Adrenal gland (tissue), 12 donors: ENCODE data around the gene KCNN3. TPM values are rescaled to one million over a fixed set of nuclear protein-coding genes. Genes with fewer than 3 reads are reported as not detected.

Experiments used
- DNase-seq, 7 donors: peaks; one replicate each; pipeline ENCODE4 v3.0.0-alpha.2; 2019 to 2020
- H3K27ac ChIP-seq, 5 donors: fragments of 200-600 bp; sonication (generic) in 4 of 5; 1 replicate in 3 of 5; 2 replicates in 2 of 5; pipeline versions ENCODE4 v1.5.1 to v1.8.0; 2016 to 2020; ENCODE audit warnings: mild to moderate bottlenecking in 1 of 5
- H3K27me3 ChIP-seq: fragments of 200-600 bp; 2 replicates; pipeline ENCODE4 v1.8.0; 2021
- H3K36me3 ChIP-seq, 2 donors: fragments of 200-600 bp; replicated peaks in 1 of 2; 1 replicate in 1 of 2; 2 replicates in 1 of 2; pipeline versions ENCODE4 v1.5.1 to v1.8.0; 2018 to 2022
- H3K4me1 ChIP-seq, 2 donors: fragments of 200-600 bp; replicated peaks in 1 of 2; 1 replicate in 1 of 2; 2 replicates in 1 of 2; pipeline versions ENCODE4 v1.5.1 to v1.8.0; 2018 to 2021
- H3K4me3 ChIP-seq, 4 donors: fragments of 200-600 bp; sonication (generic) in 3 of 4; one replicate each; pipeline ENCODE4 v1.5.1; 2016 to 2018
- H3K9me3 ChIP-seq, 3 donors: fragments of 200-600 bp; sonication (generic) in 1 of 3; replicated peaks in 1 of 3; 1 replicate in 2 of 3; 2 replicates in 1 of 3; pipeline versions ENCODE4 v1.5.1 to v1.8.0; 2016 to 2021
- CTCF ChIP-seq, 6 experiments: fragments of 450-650 bp in 4 of 6; fragments of 200-600 bp in 2 of 6; sonication (generic) in 1 of 6; IDR thresholded peaks; 1 replicate in 5 of 6; 2 replicates in 1 of 6; pipeline versions ENCODE4 v1.5.1 to v1.8.0; 2016 to 2021; ENCODE audit warnings: antibody characterized with exemption in 6 of 6, mild to moderate bottlenecking in 2 of 6, moderate library complexity in 1 of 6
- POLR2A ChIP-seq, 2 donors: fragments of 450-650 bp; IDR thresholded peaks; one replicate each; pipeline ENCODE4 v1.6.1; 2017; ENCODE audit warnings: antibody characterized with exemption in 2 of 2, mild to moderate bottlenecking in 2 of 2, moderate library complexity in 1 of 2
- WGBS, 4 donors: extraction: QIAGEN DNeasy Blood & Tissue Kit in 2 of 4; methylation state at CpG; one replicate each; pipeline versions ENCODE4 v1.1.5 to v1.1.7; 2013 to 2017; 5-methylcytosine and 5-hydroxymethylcytosine counted together
- intact Hi-C, 2 donors: fragments of 100-400 bp; cut with DNase I; formaldehyde crosslinking; loops; one replicate each; pipeline versions ENCODE4 v1.14.1 to v1.15.0; 2022 to 2023
- polyA plus RNA-seq, 3 donors: library from polyadenylated mRNA; stranded (reverse); fragments of 200-250 nt in 2 of 3; fragments of 350-450 nt in 1 of 3; fragmentation: Illumina TruSeq in 1 of 3; extraction: RNeasy Lipid Tissue Mini Kit (QIAGEN cat#74804) in 1 of 3; gene quantifications; one replicate each; pipeline ENCODE4 v1.2.3, GENCODE V29; 2013 to 2014
- total RNA-seq, 9 donors: library from RNA; depleted of rRNA in 4 of 9; stranded (reverse); fragments of >200 nt in 4 of 9; fragments of 120-200 nt in 1 of 9; fragmentation: NEBNext Ultra II Directional in 1 of 9; extraction: Animal tissue kit (Norgen Biotek cat#: 25700) in 1 of 9; gene quantifications; one replicate each; pipeline versions ENCODE4 v1.1.0 to v1.2.4, GENCODE V29; 2013 to 2023
- donor health status: healthy with polysubstance abuse.
- donor health status: Bipolar disorder and iron deficiency.
- donor health status: DM: yes; HTN: yes; CAD: no.
- donor health status: DM: no; HTN: no; CAD: no.
- donor health status: DM: no; HTN: no; CAD: no.
- donor health status: DM: yes; HTN: yes; CAD: no.

The KCNN3 gene
- total and polyA plus RNA-seq, 12 donors: 0.17 to 2.3 (median 0.97) TPM

- H3K4me1 ChIP-seq: no peaks in the 10 kb centered on the region
- 71 to 88% (median 79%) methylated on average over 2 of the region's 2 CpGs for WGBS, 4 donors
- no peak overlapping the region for H3K4me3 ChIP-seq
These were observed 38.6 kb downstream of the KCNN3 start for GRCh38 chr1:154831462-154831861.

GRCh38 chr1:154829062-154829461, 41.0 kb downstream of the KCNN3 start:
- Histone ChIP-seq H3K4me1 (no peaks in the 10 kb centered on the region), H3K36me3 (no peaks in the 10 kb centered on the region), H3K27me3 (no peaks in the 10 kb centered on the region), H3K9me3 (no peaks in the 10 kb centered on the region), H3K4me3 (no peak overlapping the region), H3K27ac (no peak overlapping the region)
- no peak for DNase-seq
- WGBS, 4 donors: 88 to 97% (median 90%) methylated on average over 5 of the region's 5 CpGs
- intact Hi-C loops: no loop called here
- TF ChIP-seq POLR2A (IDR thresholded peaks at IDR 0.05) (no peak), CTCF (IDR thresholded peaks at IDR 0.05) (no peak)

More at GRCh38 chr1:154831462-154831861, 38.6 kb downstream of the KCNN3 start:
- H3K27me3 ChIP-seq: no peaks in the 10 kb centered on the region
- H3K27ac ChIP-seq: no peak overlapping the region
- no peaks in the 10 kb centered on the region for H3K36me3 ChIP-seq
- DNase-seq: no peak
- no peaks in the 10 kb centered on the region for H3K9me3 ChIP-seq
- no peak for TF ChIP-seq POLR2A (IDR thresholded peaks at IDR 0.05)
- TF ChIP-seq CTCF (IDR thresholded peaks at IDR 0.05): no peak
- intact Hi-C loops: no loop called here

GRCh38 chr1:154824179-154825000, 45.7 kb downstream of the KCNN3 start:
- DNase-seq: no peak
- Histone ChIP-seq H3K36me3 (no peaks in the 10 kb centered on the region), H3K27ac (no peak overlapping the region), H3K4me3 (no peak overlapping the region), H3K27me3 (no peaks in the 10 kb centered on the region), H3K9me3 (no peaks in the 10 kb centered on the region), H3K4me1 (no peaks in the 10 kb centered on the region)
- WGBS, 4 donors: 82 to 93% (median 87%) methylated on average over 5 of the region's 5 CpGs
- TF ChIP-seq CTCF (IDR thresholded peaks at IDR 0.05) (no peak), POLR2A (IDR thresholded peaks at IDR 0.05) (no peak)
- intact Hi-C loops: no loop called here

- no peak for TF ChIP-seq POLR2A (IDR thresholded peaks at IDR 0.05)
- no peak for TF ChIP-seq CTCF (IDR thresholded peaks at IDR 0.05)
- 69 to 100% (median 84%) methylated on average over 1 to 6 of the region's 6 CpGs for WGBS, 4 donors
- Histone ChIP-seq H3K4me3 (no peak overlapping the region), H3K36me3 (no peaks in the 10 kb centered on the region), H3K27ac (no peak overlapping the region), H3K9me3 (no peaks in the 10 kb centered on the region), H3K4me1 (no peaks in the 10 kb centered on the region), H3K27me3 (no peaks in the 10 kb centered on the region)
- no peak for DNase-seq
- intact Hi-C loops: no loop called here
These were observed 47.4 kb downstream of the KCNN3 start for GRCh38 chr1:154822717-154823116.
